HG02571 (cell line): ENCODE results near the gene RANBP17.
"Not testable (repeated sequence)": the region's sequence is repeated elsewhere in the genome, so short reads cannot be mapped to it uniquely, and the experiment has no call there.

Experiments used
- ATAC-seq: cut with Tn5 transposase; IDR thresholded peaks from one replicate; pipeline ENCODE4 v1.9.1; 2021; ENCODE audit warnings: mild to moderate bottlenecking, moderate library complexity; ENCODE audit not compliant: unreplicated experiment

The RANBP17 gene

DNA sequence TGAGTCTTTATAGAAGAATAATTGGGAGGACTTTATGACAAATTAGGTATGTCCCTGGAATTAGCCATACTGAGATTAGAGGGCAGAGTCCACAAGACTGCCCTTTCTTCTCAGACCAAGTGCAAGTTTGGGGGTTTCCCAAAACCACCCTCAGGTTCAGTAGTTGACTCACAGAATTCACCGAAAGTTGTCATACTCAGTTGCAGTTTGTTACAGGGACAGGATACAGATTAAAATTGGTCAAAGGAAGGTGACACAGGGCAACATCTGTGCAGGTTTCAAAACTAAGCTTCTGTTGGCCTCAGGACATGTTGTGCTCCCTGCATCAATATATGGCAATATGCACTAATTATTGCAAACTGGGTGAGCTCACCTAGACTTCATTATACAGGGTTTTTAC, 3.8 kb downstream of the RANBP17 start:
- no peak for ATAC-seq

GRCh38 chr5:170867825-170868224, 6.0 kb downstream of the RANBP17 start:
- no peak for ATAC-seq

DNA sequence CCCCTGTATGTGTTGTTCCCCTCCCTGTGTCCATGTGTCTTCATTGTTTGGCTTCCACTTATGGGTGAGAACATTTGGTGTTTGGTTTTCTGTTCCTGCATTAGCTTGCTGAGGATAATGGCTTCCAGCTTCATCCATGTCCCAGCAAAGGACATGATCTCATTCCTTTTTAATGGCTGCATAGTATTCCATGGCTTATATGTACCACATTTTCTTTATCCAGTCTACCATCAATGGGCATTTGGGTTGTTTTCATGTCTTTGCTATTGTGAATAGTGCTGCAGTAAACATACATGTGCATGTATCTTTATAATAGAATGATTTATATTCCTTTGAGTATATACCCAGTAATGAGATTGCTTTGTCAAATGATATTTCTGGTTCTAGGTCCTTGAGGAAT, 8.6 kb downstream of the RANBP17 start:
- not testable (repeated sequence) for ATAC-seq

DNA sequence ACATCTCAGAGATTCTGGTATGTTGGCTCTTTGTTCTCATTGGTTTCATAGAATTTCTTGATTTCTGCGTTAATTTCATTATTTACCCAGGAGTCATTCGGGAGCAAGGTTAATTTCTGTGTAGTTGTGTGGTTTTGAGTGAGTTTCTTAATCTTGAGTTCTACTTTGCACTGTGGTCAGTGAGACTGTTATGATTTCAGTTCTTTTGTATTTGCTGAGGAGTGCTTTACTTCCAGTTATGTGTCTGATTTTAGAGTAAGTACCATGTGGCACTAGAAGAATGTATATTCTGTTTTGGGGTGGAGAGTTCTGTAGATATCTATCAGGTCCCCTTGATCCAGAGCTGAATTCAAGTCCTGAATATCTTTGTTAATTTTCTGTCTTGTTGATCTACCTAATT, 12.2 kb downstream of the RANBP17 start:
- no peak for ATAC-seq

DNA sequence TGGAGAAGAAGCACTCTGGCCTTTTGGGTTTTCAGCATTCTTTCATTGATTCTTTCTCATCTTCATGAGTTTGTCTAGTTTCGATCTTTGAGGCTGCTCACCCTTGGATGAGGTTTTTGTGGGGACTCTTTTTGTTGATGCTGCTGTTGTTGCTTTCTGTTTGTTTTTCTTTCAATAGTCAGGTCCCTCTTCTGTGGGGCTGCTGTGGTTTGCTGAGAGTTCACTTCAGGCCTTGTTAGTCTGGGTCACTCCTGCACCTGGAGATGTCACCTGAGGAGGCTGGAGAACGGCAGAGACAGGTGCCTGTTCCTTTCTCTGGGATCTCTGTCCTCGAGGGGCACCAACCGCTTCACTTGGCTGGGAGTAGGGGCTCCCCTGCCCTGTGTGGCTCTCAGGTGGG, 14.0 kb downstream of the RANBP17 start:
- ATAC-seq = no peak

DNA sequence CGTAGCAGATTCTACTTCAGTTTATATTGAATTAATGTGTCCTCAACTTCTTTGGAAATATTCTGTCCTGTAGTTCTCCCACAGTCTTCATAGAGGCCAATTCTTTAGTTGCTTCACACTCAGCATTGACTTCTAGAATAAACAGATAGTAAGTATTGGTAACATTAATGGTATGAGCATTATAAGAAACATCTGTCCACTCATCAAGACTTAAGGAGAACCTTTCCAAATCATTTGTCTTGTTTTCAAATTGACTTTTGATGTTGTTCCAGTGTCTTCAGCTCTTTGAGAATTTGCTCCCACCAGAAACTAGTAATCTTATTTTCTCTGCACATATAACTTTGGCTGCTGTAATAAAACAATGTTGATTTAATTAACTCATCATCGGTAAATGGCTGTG, 18.3 kb downstream of the RANBP17 start:
- ATAC-seq = no peak

DNA sequence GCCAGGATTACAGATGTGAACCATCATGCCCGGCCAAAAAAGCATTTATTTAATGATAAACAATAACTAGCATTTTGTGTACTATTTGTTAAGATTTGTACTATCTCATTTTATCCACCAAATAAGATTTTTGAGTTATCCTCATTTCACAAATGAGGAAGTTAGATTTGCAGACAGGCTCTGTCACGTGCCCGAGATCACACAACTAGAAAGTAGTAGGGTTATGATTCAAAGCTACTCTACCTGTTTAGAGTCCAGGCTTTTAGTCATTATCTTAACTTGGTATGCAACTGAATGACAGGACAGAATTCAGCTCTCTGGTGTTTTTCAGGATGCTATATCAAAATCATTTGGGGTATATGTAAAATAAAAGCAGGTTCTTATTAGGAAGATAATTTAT, 20.5 kb downstream of the RANBP17 start:
- ATAC-seq = no peak

DNA sequence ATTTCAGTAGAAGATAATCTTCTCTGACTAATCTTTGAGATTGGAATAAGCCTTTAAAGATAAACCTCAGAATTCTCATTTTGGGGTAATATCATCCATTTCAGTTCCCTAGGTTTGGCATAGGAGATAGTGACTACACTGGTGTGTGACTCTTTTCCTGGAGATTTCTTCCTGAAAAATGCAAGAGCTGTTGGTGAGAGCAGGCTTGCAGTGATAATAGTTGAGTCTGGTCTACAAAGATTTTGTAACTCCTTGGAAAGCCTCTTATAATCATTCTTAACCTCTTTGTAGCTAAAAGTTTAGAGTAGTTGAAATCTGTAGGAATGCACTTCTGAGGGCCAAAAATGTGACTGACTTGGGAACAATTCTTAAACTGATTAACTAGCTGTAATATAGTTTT, 23.4 kb downstream of the RANBP17 start:
- no peak for ATAC-seq

DNA sequence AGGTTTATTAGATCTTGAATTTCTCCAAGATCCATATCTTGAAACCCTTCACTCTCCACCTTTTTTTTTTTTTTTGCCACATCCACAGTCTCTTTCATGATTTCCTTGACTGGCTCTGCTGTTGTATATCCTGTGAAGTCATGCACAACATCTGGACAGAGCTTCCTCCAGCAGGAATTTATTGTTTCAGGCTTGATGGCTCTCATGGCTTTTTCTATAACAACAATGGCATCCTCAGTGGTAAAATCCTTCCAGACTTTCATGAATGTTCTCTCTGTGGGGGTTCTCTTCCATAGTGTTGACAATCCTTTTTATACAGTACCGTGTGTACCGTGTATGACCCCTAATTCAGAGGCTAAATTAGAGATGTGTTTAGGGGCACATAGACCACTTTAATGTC, 24.0 kb downstream of the RANBP17 start:
- ATAC-seq = no peak

- no peak for ATAC-seq
Measured at GRCh38 chr5:170886210-170886894, 24.5 kb downstream of the RANBP17 start.

GRCh38 chr5:170892196-170892595, 30.4 kb downstream of the RANBP17 start:
- no peak for ATAC-seq

GRCh38 chr5:170894665-170895064, 32.8 kb downstream of the RANBP17 start:
- ATAC-seq = no peak

GRCh38 chr5:170896779-170897178, 35.0 kb downstream of the RANBP17 start:
- no peak for ATAC-seq

GRCh38 chr5:170903075-170903474, 41.3 kb downstream of the RANBP17 start:
- no peak for ATAC-seq

- no peak for ATAC-seq
Measured at GRCh38 chr5:170907758-170908157, 45.9 kb downstream of the RANBP17 start.

DNA sequence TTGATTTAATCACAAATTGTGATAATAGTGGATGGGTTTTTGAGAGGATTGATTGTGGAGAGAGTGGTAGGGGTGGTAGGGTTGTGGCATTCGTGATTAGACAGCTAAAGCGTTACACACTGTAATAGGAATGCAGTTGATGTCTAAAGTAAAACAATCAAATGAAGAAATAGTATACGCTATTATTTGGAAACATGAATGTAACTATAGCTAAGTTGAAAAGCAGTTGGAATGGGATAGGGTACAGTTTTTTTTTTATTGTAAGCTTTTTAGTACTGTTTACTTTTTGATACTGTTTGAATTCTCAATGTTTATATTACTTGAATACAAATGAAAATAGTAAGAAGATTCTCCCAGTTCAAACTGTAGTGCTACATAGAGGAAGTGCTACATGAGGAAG, 51.8 kb downstream of the RANBP17 start:
- ATAC-seq = no peak

DNA sequence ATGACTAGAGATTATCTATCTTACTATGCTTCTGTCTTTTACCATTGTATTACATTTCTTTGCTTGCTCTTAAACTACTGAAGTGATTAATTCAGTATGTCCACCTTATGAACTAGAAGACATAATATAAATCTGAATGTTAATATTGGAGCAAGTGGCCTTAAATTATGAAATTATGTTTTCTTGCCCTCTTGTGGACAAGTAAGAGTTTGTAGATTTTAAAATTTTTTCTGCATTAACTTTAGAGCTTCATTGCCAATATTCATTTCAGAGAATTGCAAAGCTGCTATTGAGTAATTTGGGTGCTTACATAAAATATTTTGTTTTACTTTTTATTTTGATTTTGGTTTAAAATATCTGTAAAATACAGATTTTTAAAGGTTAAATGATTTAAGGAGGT, 55.3 kb downstream of the RANBP17 start:
- ATAC-seq = no peak

DNA sequence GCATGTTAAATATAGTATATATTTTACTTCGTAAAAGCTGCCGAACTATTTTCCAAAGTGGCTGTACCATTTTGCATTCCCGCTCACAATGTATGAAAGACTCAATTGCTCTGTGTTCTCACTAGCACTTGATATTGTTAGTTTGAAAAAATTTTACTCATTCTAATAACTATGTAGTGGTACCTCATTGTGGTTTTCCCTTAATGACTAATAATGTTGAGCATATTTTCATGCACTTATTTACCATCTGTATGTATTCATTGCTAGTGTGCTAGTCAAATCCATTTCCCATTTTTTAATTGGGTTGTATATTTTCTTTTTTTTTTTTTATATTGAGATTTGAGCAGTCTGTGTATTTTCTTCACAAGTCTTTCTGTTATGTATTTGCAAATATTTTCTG, 58.4 kb downstream of the RANBP17 start:
- no peak for ATAC-seq

DNA sequence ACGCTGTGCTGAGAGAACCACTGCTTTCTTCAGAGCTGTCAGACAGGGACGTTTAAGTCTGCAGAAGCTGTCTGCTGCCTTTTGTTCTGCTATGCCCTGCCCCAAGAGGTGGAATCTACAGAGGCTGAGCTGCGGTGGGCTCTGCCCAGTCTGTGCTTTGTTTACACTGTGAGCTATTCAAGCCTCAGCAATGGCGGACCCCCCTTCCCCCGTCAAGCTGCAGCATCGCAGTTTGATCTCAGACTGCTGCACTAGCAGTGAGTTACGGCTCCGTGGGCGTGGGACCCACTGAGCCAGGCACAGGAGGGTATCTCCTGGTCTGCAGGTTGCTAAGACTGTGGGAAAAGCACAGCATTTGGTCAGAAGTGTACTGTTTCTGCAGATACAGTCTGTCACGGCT, 60.5 kb downstream of the RANBP17 start:
- not testable (repeated sequence) for ATAC-seq

GRCh38 chr5:170923910-170924620, 62.2 kb downstream of the RANBP17 start:
- ATAC-seq = no peak

DNA sequence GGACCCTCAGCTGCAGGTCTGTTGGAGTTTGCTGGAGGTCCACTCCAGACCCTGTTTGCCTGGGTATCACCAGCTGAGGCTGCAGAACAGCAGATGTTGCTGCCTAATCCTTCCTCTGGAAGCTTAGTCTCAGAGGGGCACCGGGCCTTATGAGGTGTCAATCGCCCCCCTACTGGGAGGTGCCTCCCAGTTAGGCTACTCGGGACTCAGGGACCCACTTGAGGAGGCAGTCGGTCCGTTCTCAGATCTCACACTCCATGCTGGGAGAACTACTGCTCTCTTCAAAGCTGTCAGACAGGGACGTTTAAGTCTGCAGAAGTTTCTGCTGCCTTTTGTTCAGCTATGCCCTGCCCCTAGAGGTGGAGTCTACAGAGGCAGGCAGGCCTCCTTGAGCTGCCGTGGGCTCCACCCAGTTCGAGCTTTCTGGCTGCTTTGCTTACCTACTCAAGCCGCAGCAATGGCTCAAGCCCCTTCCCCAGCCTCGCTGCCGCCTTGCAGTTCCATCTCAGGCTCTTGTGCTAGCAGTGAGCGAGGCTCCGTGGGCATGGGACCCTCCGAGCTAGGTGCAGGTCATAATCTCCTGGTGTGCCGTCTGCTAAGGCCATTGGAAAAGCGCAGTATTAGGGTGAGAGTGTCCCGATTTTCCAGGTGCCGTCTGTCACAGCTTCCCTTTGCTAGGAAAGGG, 73.9 kb downstream of the RANBP17 start:
- not testable (repeated sequence) for ATAC-seq

DNA sequence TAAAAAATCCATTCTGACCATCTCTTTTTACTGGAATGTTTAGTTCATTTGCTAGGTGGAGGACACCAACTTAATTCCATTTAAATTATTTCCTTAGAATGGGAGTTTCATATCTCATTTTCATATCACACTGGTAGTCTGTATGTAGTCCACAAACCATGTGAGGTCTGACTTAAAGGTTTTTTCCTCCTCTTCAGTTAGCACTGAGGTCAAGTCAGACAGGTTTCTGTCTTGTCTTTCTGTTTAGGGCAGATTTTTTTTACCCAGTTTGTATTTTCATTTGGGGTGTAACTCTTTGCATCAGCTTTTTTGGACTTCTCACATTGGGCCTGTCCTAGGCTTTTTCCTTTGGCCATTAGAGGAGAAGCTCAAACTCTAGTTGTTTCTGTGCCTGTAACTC, 75.3 kb downstream of the RANBP17 start:
- no peak for ATAC-seq
